GM18508 (cell line): ENCODE data around the gene CDH26.

Experiments
- ATAC-seq: cut with Tn5 transposase; IDR thresholded peaks from one replicate; pipeline ENCODE4 v1.9.1; 2021; ENCODE audit warnings: moderate number of reproducible peaks; ENCODE audit not compliant: insufficient read depth, unreplicated experiment

CDH26 gene

GRCh38 chr20:59977086-59977485 lies 18.9 kb downstream of the CDH26 start:
- ATAC-seq, result no peak

- ATAC-seq, result no peak
These were observed 24.9 kb downstream of the CDH26 start for GRCh38 chr20:59983076-59983475.

GRCh38 chr20:59984541-59984940 lies 26.3 kb downstream of the CDH26 start:
- ATAC-seq, result no peak

GRCh38 chr20:59985164-59985563 lies 26.9 kb downstream of the CDH26 start:
- ATAC-seq, result no peak

- ATAC-seq, result no peak
These were observed 27.6 kb downstream of the CDH26 start for GRCh38 chr20:59985864-59986263.

- ATAC-seq, result no peak
These were observed 28.9 kb downstream of the CDH26 start for GRCh38 chr20:59987135-59987534.

GRCh38 chr20:59988141-59988540 lies 29.9 kb downstream of the CDH26 start:
- ATAC-seq, result no peak

GRCh38 chr20:59992526-59993084 lies 34.4 kb downstream of the CDH26 start:
- ATAC-seq, result no peak

- ATAC-seq, result no peak
These were observed 35.7 kb downstream of the CDH26 start for GRCh38 chr20:59993736-59994430.

- ATAC-seq, result no peak
These were observed 36.5 kb downstream of the CDH26 start for GRCh38 chr20:59994697-59995122.

- ATAC-seq, result no peak
These were observed 37.9 kb downstream of the CDH26 start for GRCh38 chr20:59996108-59996507.

GRCh38 chr20:59997896-59998295 lies 39.7 kb downstream of the CDH26 start:
- ATAC-seq, result no peak

GRCh38 chr20:59999502-59999901 lies 41.3 kb downstream of the CDH26 start:
- ATAC-seq, result no peak

GRCh38 chr20:60000271-60001042 lies 42.2 kb downstream of the CDH26 start:
- ATAC-seq, result no peak

GRCh38 chr20:60001108-60001507 lies 42.9 kb downstream of the CDH26 start:
- ATAC-seq, result no peak

GRCh38 chr20:60003776-60004175 lies 45.6 kb downstream of the CDH26 start:
- no peak for ATAC-seq

GRCh38 chr20:60006261-60006660 lies 48.0 kb downstream of the CDH26 start:
- ATAC-seq, result no peak

GRCh38 chr20:60007464-60007863 lies 49.2 kb downstream of the CDH26 start:
- no peak for ATAC-seq

- ATAC-seq, result no peak
These were observed 50.0 kb downstream of the CDH26 start for GRCh38 chr20:60008130-60008808.

GRCh38 chr20:60009318-60009717 lies 51.1 kb downstream of the CDH26 start:
- no peak for ATAC-seq
